Eye (tissue), 1 donor: ENCODE measurements around the gene SMYD1.
"Not testable (repeated sequence)": the region's sequence is repeated elsewhere in the genome, so short reads cannot be mapped to it uniquely, and the experiment has no call there.

Experiments used
- DNase-seq: peaks from one replicate; pipeline ENCODE4 v3.0.0-alpha.2; 2015

The SMYD1 gene

DNA sequence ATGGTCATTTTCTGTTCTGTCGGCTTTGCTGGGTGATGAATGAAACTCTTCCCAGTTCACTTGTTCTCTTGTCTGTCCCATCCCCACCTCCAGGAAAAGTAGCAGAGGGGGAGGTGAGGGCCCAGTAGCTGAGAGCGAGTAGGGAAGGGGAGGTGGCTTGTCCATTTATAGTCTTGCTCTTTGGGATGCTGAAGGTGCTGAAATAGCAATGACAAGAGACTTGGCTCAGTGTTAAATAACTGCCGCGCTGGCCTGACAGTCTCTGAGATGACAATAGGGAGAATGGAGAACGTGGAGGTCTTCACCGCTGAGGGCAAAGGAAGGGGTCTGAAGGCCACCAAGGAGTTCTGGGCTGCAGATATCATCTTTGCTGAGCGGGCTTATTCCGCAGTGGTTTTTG, at the start of gene SMYD1:
Gene SMYD1, plus strand, starts transcription at position 228 of the 400 bp plus-strand sequence. Its CDS starts 40 bp downstream, at position 268.
- no peak for DNase-seq

DNA sequence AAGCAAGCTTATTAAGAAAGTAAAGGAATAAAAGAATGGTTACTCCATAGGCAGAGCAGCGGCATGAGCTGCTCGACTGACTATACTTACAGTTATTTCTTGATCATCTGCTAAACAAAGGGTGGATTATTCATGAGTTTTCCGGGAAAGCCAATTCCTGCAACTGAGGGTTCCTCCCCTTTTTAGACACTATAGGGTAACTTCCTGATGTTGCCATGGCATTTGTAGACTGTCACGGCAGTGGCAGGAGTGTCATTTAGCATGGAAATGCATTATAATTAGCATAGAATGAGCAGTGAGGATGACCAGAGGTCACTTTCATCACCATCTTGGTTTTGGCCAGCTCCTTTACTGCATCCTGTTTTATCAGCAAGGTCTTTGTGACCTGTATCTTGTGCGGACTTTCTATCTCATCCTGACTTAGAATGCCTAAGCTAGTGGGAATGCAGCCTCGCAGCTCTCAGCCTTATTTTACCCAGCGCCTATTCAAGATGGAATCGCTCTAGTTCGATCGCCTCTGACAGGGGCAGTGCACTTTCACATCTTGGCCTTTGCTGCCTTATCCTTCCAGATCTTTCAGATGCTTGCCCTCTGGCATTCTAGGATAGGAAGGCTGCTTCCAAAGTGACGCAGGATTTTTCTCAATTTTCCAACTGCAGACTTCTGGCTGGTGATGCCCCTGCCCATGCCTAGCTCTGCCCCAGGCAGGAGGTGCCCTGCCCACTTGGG, 49.4 kb upstream of the SMYD1 start:
- DNase-seq = not testable (repeated sequence)

GRCh38 chr2:88018909-88019308, 48.7 kb upstream of the SMYD1 start:
- no peak for DNase-seq

DNA sequence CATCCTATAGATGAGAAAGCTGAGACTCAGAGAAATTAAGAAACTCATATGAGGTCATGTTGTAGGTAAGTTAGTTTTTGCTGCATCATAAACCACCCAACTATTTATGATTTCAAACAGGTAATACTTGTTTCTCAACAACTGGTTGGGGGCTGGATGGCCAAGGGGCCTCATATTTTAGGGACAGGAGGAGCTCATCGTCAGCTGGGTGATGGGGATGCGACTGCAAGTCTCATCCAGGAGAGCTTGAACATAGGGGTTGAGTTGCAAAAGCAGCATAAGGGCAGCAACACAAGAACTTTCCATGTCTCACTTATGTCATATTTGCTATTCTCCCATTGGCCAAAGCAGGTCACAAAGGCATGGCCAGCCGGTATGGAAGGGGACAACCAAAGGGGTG, 47.6 kb upstream of the SMYD1 start:
- no peak for DNase-seq

DNA sequence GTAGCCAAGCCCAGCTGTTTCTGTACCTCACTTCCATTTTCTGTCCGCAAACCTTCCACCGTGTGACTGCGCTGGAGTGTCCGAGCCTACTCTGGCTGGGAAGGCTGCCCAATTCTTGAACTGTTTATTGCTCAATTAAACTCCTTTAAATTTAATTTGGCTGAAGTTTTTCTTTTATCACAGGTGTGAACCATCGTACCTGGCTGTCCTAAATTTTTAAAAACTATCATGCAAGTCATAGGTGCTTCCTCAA, 45.0 kb upstream of the SMYD1 start:
- DNase-seq = no peak

DNA sequence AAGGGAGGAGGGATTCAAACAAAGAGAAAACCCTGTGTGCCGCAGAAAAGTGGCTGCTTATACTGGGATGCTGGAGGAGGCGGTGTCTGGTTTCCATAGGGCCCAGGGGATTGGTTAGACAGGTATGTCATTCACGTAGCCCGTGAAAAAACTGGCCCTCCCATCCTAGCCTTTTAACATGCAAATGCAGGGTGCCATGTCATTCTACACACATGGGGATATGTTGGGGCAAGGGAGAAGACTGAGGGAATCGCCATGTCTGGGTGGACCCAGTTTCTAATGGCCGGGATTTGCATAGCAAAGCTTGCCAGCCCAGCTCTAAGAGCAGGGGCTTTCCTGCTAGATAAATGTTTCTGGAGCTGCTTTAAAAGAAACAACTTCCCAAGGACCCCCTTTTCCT, 43.1 kb upstream of the SMYD1 start:
- no peak for DNase-seq

DNA sequence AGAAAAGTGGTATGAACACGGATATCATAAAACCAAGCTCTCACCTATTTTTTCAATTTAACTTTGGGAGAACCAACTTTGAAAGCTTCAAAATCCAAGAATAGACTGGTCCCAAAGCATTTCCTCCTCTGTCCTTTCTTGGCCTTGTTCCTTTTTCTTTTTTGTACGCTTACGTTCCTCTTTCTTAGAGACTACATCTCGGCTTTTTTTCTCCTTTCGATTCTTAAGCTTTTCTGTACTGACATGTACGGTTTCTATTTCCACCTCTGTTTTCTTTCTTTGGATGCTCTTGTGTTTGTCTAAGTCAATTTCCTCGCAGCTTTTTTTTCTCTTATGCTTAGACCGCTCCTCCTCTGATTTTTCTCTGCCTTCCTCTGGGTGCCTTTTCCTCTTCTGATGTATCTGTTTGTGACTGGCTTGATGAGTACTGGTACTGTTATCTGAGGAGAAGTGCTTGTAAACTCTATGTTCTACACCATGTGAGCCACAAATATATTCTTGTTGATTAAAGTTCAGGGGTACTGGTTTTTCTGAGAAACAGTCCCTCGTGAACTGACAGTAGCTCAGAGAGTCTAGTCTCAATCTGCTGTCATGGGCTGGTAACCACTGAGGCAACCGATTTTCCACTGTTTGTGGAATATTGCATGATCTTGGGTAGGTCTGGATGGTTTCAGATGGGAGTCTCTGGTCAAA, 39.8 kb upstream of the SMYD1 start:
- no peak for DNase-seq

- DNase-seq = no peak
Measured at GRCh38 chr2:88028931-88029330, 38.7 kb upstream of the SMYD1 start.

DNA sequence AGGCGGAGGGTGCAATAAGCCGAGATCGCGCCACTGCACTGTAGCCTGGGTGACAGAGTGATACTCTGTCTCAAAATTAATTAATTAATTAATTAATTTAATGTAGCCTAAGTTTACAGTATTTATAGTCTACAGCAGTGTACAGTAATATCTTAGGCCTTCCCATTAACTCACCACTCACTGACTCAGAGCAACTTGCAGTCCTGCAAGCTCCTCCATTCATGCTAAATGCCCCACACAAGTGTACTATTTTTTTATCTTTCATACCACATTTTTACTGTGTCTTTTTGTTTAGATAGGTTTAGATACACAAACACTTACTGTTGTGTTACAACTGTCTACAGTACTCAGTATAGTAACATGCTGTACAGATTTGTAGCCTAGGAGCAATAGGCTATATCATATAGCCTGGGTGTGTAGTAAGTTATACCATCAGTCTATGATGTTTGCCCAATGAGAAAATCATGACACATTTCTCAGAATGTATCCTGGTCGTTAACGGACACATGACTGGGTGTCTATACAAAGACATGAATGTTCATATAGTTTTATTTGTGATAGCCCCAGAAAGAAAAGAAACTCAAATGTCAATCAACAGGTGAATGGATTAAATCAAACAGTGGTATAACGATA, 35.4 kb upstream of the SMYD1 start:
- no peak for DNase-seq

DNA sequence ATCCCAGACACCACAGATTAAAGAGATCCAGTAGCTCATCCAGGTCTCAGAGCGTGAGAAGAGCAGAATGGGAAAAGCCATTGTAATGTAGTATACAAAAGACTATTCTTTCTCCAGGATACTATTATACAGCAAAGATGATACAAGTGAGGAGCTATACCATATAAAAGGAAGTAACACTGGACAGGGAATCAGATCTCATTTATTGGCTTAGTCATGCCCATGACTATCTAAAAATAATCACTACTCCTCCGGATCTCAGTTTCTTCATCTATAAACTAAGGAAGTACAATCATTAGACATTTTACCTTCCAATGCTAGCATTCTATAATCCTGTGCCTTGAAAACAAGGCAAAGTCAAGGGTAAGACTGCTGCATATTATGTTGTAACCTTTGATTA, 31.4 kb upstream of the SMYD1 start:
- DNase-seq = no peak

DNA sequence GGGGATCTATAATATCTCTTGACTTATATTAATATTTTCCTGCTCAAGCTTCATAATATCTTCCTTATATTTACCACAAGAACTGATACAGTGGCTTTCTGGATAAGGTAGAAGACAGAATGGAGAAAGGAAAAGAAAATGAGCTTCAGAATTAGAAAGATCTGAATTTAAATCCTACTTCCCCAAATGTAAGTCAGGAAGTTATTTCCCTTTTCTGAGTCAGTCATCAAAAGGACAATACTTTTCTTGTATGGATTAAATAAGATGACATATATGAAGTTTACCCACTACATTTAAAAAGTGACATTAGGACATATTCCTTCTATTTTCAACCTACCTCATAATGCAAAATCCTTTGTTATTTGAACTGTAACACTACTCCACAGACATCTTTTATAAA, 31.0 kb upstream of the SMYD1 start:
- DNase-seq = no peak

DNA sequence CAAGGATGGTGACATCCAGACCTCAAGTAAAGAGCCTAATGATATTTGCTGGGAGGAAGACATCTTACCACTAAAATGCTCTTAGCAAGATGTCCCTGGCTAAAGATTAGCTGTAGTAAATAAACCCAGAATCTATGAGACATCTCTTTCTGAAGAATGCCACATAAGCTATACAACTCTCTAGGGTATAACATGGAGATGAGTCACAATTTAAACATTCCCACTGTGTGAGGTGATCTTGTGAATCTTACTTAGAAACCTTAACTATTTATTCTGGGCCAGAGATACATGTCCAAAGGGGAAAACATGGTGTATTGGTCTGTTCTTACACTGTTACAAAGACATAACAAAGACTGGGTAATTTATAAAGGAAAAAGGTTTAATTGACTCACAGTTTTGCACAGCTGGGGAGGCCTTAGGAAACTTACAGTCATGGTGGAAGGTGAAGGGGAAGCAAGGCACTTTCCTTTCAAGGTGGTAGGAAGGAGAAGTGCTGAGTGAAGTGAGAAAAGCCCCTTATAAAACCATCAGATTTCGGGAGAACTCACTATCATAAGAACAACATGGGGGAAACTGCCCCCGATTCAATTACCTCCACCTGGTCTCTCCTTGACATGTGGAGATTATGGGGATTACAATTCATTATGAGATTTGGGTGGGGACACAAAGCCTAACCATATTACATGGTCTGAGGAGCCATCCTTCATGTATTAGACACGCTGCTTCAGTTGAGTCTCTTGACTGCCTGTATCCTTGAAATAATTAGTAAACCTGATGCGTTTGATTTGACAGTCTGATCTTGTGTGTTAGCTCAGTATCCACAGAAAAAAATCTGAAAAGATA, 29.1 kb upstream of the SMYD1 start:
- DNase-seq = no peak

DNA sequence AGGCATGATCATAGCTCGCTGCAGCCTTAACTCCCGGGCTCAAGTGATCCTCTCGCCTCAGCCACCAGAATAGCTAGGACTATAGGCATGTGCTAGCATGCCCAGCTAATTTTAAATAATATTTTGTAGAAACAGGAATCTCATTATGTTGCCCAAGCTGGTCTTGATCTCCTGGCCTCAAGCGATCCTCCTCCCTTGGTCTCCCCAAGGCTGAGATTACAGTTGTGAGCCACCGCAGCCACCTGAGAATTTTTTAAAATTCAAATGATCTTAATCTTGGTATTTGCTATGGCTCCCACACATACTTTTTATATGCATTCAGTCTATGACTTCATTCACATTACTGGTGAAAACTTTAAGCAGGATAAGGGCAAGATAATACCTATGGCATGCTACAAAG, 25.1 kb upstream of the SMYD1 start:
- DNase-seq = no peak

DNA sequence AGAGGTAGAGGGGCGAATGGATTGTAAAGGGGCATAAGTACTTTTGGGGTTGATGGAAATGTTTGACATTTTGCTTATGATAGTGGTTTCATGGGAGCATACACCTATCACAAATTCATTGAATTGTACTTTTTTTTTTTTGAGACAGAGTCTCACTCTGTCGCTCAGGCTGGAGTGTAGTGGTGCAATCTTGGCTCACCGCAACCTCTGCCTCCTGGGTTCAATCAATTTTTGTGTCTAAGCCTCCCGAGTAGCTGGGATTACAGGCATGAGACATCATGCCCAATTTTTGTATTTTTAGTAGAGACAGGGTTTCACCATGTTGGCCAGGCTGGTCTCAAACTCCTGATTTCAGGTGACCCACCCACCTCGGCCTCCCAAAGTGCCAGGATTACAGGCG, 22.1 kb upstream of the SMYD1 start:
- not testable (repeated sequence) for DNase-seq

DNA sequence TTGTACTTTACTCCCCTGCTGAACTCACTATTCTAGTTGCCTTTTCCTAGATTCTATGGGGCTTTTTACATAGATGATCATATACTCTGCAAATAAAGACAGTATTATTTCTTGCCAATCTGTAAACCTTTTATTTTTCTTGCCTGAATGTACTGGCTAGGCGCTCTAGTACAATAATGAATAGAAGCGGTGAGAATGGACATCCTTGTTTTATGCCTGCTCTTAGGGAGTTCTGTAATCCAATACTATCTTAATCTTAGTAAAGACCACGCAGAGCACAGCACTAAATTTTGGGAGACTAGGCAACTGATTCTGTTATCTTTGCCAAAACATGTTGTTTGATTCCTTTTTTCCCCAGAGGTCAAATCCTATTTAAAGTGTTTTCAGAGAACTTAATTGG, 19.1 kb upstream of the SMYD1 start:
- no peak for DNase-seq

DNA sequence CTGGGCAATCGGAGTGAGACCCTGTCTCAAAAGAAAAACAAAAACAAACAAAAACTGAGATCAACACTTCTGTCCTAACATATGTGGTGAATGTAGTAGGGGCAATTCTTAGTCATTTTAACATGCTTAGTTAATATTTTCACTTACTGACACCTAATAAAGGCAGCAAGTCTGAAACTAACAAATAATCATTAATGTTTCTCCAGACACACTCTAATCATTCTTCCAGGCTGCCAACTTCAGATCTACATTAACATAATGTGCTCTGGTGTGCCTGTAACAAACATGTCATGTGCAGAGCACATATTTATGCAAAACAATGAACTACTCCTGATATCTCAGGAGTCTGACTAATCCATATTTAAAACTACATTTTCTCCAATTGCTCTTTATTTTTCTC, 18.0 kb upstream of the SMYD1 start:
- no peak for DNase-seq

DNA sequence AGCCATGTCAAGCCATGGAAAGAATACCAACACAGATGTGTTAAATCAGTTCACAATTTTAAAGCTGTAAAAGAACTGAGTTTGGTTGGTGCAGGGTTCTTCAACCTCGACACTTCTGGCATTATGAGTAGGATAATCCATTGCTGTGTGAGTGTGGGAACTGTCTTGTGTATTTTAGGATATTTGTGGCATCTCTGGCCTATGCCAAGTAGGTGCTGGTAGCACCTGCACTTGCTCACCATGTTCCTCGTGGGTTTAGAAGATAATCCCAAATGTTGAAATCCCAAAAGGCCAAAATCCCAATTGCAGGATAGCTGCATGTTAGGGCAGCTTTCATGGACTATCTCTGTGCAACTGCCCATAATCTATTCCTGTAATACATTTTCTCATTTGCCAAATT, 15.8 kb upstream of the SMYD1 start:
- no peak for DNase-seq

DNA sequence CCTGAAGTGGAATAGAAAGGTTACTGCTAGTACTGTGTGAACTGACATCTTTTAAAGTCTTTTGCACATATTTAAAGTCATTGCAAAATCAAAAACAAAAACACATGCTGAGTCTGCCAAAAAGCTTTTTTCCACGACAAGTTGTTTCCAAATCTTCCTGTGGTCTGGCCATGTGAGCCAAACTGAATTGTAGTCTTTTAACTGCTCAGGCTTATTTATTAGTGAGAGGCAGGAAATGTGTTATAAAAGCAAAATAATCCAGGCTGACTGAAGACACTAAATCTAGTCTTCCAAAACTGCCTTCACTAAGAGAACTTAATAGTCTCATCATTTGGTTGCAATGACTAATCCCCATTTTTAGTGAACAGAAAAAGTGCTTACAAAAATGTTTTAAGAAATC, 14.3 kb upstream of the SMYD1 start:
- no peak for DNase-seq

- no peak for DNase-seq
Measured at GRCh38 chr2:88053934-88054781, 13.5 kb upstream of the SMYD1 start.

DNA sequence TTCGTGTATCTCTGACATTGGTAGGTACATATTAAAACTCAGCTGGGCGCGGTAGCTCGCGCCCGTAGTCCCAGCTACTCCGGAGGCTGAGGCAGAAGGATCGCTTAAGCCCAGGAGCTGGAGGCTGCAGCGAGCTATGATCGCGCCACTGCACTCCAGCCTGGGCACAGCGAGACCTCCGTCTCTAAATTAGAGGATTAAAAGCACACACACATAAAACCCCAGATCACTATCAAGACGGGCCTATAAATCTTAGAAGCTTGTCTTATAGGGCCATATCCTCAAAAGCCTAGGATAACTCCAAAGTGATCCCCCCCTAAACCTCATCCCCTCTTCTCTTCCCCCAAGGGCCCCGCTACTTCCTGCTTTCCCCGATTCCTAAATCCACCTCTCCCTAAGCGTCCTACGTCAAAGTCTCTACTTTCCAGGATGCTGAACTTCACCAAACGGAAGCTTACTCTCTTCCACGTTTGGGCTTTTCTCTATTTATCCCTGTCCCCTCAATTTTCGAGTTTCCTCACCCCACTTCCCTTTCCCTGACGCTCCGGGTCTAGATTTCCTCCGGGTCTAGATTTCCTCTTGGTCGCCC, 12.7 kb upstream of the SMYD1 start:
- DNase-seq = peak; percentile 81

GRCh38 chr2:88055371-88056128, 12.1 kb upstream of the SMYD1 start, which contains the start of gene KRCC1:
Gene KRCC1, minus strand, starts transcription at chr2:88055783. Its CDS starts 27,220 bp downstream, at chr2:88028563.
- DNase-seq = peak; percentile 98
